CD4-positive, alpha-beta T cell treated with Interferon gamma for 1 hour (primary cell): ENCODE measurements around the gene STPG4.

Source experiments
- DNase-seq: peaks from one replicate; pipeline ENCODE4 v3.0.0-alpha.2; 2020

Gene STPG4

GRCh38 chr2:47050021-47050760 lies 104.9 kb downstream of the STPG4 start:
- DNase-seq: no peak

GRCh38 chr2:47049502-47049901 lies 105.6 kb downstream of the STPG4 start:
- no peak for DNase-seq

- DNase-seq: no peak
Observed at GRCh38 chr2:47048801-47049480, 106.2 kb downstream of the STPG4 start.

GRCh38 chr2:47046271-47046670 lies 108.8 kb downstream of the STPG4 start:
- DNase-seq: no peak

GRCh38 chr2:47043891-47044239 lies 111.2 kb downstream of the STPG4 start:
- DNase-seq: no peak

- DNase-seq: no peak
Observed at GRCh38 chr2:47043142-47043890, 111.8 kb downstream of the STPG4 start.

GRCh38 chr2:47041891-47042684 lies 113.0 kb downstream of the STPG4 start:
- DNase-seq: no peak

- DNase-seq: no peak
Observed at GRCh38 chr2:47041063-47041462, 114.0 kb downstream of the STPG4 start.

GRCh38 chr2:47040651-47041050 lies 114.5 kb downstream of the STPG4 start:
- no peak for DNase-seq

- DNase-seq: no peak
Observed at GRCh38 chr2:47039913-47040562, 115.1 kb downstream of the STPG4 start.

GRCh38 chr2:47039489-47039870 lies 115.6 kb downstream of the STPG4 start:
- DNase-seq: no peak

- peak; percentile 16 for DNase-seq
Observed at GRCh38 chr2:47038656-47039488, 116.2 kb downstream of the STPG4 start.

- no peak for DNase-seq
Observed at GRCh38 chr2:47037678-47038077, 117.4 kb downstream of the STPG4 start.
